Heart right ventricle (tissue), 16 donors: ENCODE results near the gene DNAH10. TPM values are rescaled to one million over a fixed set of nuclear protein-coding genes. Genes with fewer than 3 reads are reported as not detected.

ENCODE experiments used
- ATAC-seq, 8 donors: fragments of 200-7000 bp; cut with Tn5 transposase; one replicate each; pipeline ENCODE4 v1.9.1; 2020; ENCODE audit warnings: mild to moderate bottlenecking in 8 of 8, moderate library complexity in 8 of 8, moderate number of reproducible peaks in 1 of 8
- DNase-seq, 2 donors: peaks; one replicate each; pipeline ENCODE4 v3.0.0-alpha.2; 2020
- H3K27ac ChIP-seq, 10 donors: fragments of 200-600 bp; sonication (generic) in 2 of 10; one replicate each; pipeline versions ENCODE4 v1.5.0 to v1.8.0; 2020 to 2022; ENCODE audit warnings: mild to moderate bottlenecking in 3 of 10
- H3K27me3 ChIP-seq, 7 donors: fragments of 200-600 bp; one replicate each; pipeline ENCODE4 v1.8.0; 2021 to 2022; ENCODE audit warnings: mild to moderate bottlenecking in 2 of 7
- H3K36me3 ChIP-seq, 9 donors: fragments of 200-600 bp; sonication (generic) in 1 of 9; one replicate each; pipeline versions ENCODE4 v1.5.0 to v1.8.0; 2020 to 2022; ENCODE audit warnings: mild to moderate bottlenecking in 2 of 9
- H3K4me1 ChIP-seq, 9 donors: fragments of 200-600 bp; sonication (generic) in 1 of 9; one replicate each; pipeline versions ENCODE4 v1.5.0 to v1.8.0; 2020 to 2022; ENCODE audit warnings: mild to moderate bottlenecking in 4 of 9
- H3K4me3 ChIP-seq, 10 donors: fragments of 200-600 bp; sonication (generic) in 2 of 10; one replicate each; pipeline versions ENCODE4 v1.5.0 to v1.8.0; 2020 to 2022; ENCODE audit warnings: mild to moderate bottlenecking in 7 of 10, moderate library complexity in 2 of 10
- H3K9me3 ChIP-seq, 11 donors: fragments of 200-600 bp in 10 of 11; sonication (generic) in 2 of 11; one replicate each; pipeline versions ENCODE4 v1.5.0 to v1.8.0; 2013 to 2022; ENCODE audit warnings: mild to moderate bottlenecking in 2 of 11, control low read depth in 1 of 11, moderate library complexity in 1 of 11
- CTCF ChIP-seq, 9 donors: fragments of 200-600 bp; sonication (generic) in 2 of 9; IDR thresholded peaks; one replicate each; pipeline versions ENCODE4 v1.5.0 to v1.8.0; 2021 to 2022; ENCODE audit warnings: antibody characterized with exemption in 9 of 9, mild to moderate bottlenecking in 5 of 9, moderate library complexity in 1 of 9
- WGBS, 2 donors: extraction: QIAGEN DNeasy Blood & Tissue Kit; methylation state at CpG; one replicate each; pipeline ENCODE4 v1.1.7; 2013; ENCODE audit warnings: inconsistent platforms in 1 of 2; 5-methylcytosine and 5-hydroxymethylcytosine counted together
- intact Hi-C, 10 donors: fragments of 100-400 bp; cut with DNase I; formaldehyde crosslinking; loops; one replicate each; pipeline versions ENCODE4 v1.11.1 to v1.14.2; 2022
- polyA plus RNA-seq, 2 donors: library from polyadenylated mRNA; stranded (reverse); fragments of 200-250 nt; gene quantifications; one replicate each; pipeline ENCODE4 v1.2.3, GENCODE V29; 2013
- total RNA-seq, 10 donors: library from RNA; stranded (reverse); fragmentation: NEBNext Ultra II Directional in 3 of 10; extraction: Animal tissue kit (Norgen Biotek cat#: 25700) in 3 of 10; gene quantifications; one replicate each; pipeline versions ENCODE4 v1.2.1 to v1.2.4, GENCODE V29; 2021 to 2023
- donor health status: Arrhythmogenic right ventricular cardiomyopathy.
- donor health status: ischemic (EF 13 %, LVEDD 7.1; RV severe dilation, severe dysfunction).
- donor health status: healthy with polysubstance abuse.
- donor health status: DM: no; HTN: yes; CAD: no.
- donor health status: DM: no; HTN: no; CAD: no.
- donor health status: ischemic (EF 25% LVEDD 6.9; RV normal size, moderate dysfunction).
- donor health status: ischemic (EF 25% LVEDD 5.7; RV mildly dilated, moderate dysfunction).
- donor health status: healthy.
- donor health status: DM: yes; HTN: yes; CAD: no.
- donor health status: Ischemic cardiomyopathy.
- donor health status: ischemic (EF 35%, LVEDD 5.7; RV mildly dilated, moderate dysfunction).
- donor health status: nonischemic (EF 11% LVEDD 7.7; RV severe dilation, severe dysfunction).
- donor health status: DM: yes; HTN: yes; CAD: no.
- donor health status: PGD.
- donor health status: ischemic (EF 29% LVEDD 5.4; RV normal size, mild dysfunction).
- donor health status: nonischemic (EF 23%, LVEDD 6.1; RV moderate dilation, normal function).

DNAH10 gene
- total and polyA plus RNA-seq, 12 donors, result 0.05 to 0.60 (median 0.09) TPM; not detected in 3

- Histone ChIP-seq H3K4me3 (no peak overlapping the region), H3K27ac (no peak overlapping the region), H3K4me1 (no peaks in the 10 kb centered on the region), H3K36me3 (no peaks in the 10 kb centered on the region), H3K9me3 (no peaks in the 10 kb centered on the region), H3K27me3 (peaks cover 0 to 24% (median 9%) of the 10 kb centered on the region in 7 donors)
- WGBS, 2 donors, result 89 to 91% methylated on average over 28 of the region's 28 CpGs
- no peak for ATAC-seq
- no peak for DNase-seq
- intact Hi-C loops, result loop anchor here in 1 of 10 donors (2.0 kb wide), 1 partner anchor 71 kb away; no protein-coding TSS in a partner anchor
- no peak for TF ChIP-seq CTCF (IDR thresholded peaks at IDR 0.05)
These were observed 91.4 kb downstream of the DNAH10 start for GRCh38 chr12:123853396-123854070.

- Histone ChIP-seq H3K36me3 (no peaks in the 10 kb centered on the region), H3K4me3 (no peak overlapping the region), H3K27ac (no peak overlapping the region), H3K27me3 (peaks cover 0 to 25% (median 9%) of the 10 kb centered on the region in 7 donors), H3K9me3 (no peaks in the 10 kb centered on the region), H3K4me1 (no peaks in the 10 kb centered on the region)
- no peak for ATAC-seq
- TF ChIP-seq CTCF (IDR thresholded peaks at IDR 0.05), result no peak
- no peak for DNase-seq
- WGBS, 2 donors, result 68 to 70% methylated on average over 7 of the region's 7 CpGs
- intact Hi-C loops, result no loop called here
These were observed 92.1 kb downstream of the DNAH10 start for GRCh38 chr12:123854232-123854631.

- intact Hi-C loops, result no loop called here
- no peak overlapping the region for H3K4me3 ChIP-seq
These were observed 92.8 kb downstream of the DNAH10 start for GRCh38 chr12:123854918-123855317.

GRCh38 chr12:123856681-123857080 is 94.6 kb downstream of the DNAH10 start:
- ATAC-seq (no peak), DNase-seq (no peak)
- no peak overlapping the region for H3K4me3 ChIP-seq
- H3K27ac ChIP-seq, result no peak overlapping the region
- 53 to 69% methylated on average over 1 of the region's 1 CpG for WGBS, 2 donors
- TF ChIP-seq CTCF (IDR thresholded peaks at IDR 0.05), result no peak
- no peaks in the 10 kb centered on the region for H3K4me1 ChIP-seq
- no peaks in the 10 kb centered on the region for H3K9me3 ChIP-seq
- intact Hi-C loops, result no loop called here
- no peaks in the 10 kb centered on the region for H3K36me3 ChIP-seq
- H3K27me3 ChIP-seq, result peaks cover 0 to 27% (median 9%) of the 10 kb centered on the region in 7 donors

More at GRCh38 chr12:123854918-123855317, 92.8 kb downstream of the DNAH10 start:
- H3K27me3 ChIP-seq, result peaks cover 0 to 32% (median 9%) of the 10 kb centered on the region in 7 donors
- H3K4me1 ChIP-seq, result no peaks in the 10 kb centered on the region
- no peaks in the 10 kb centered on the region for H3K9me3 ChIP-seq
- 57 to 66% methylated on average over 6 of the region's 6 CpGs for WGBS, 2 donors
- no peak for TF ChIP-seq CTCF (IDR thresholded peaks at IDR 0.05)
- no peak overlapping the region for H3K27ac ChIP-seq
- no peak for DNase-seq
- ATAC-seq, result no peak
- H3K36me3 ChIP-seq, result no peaks in the 10 kb centered on the region
